SK-N-SH (cell line): ENCODE data around the gene NTM.

Experiments
- CHD2 ChIP-seq: fragments of 150-350 bp; IDR thresholded peaks from 2 replicates; pipeline ENCODE4 v1.6.1; 2018; ENCODE audit warnings: low read length; ENCODE audit not compliant: partially characterized antibody
- CTCF ChIP-seq: fragments of 200-600 bp; sonication (generic); IDR thresholded peaks from 2 replicates; pipeline ENCODE4 v1.6.1; 2017; ENCODE audit warnings: antibody characterized with exemption, mild to moderate bottlenecking, moderate library complexity
- EP300 ChIP-seq, 2 experiments: IDR thresholded peaks; 2 replicates each; pipeline versions ENCODE4 v1.4.0 to v1.6.1; 2012; ENCODE audit warnings: borderline replicate concordance in 1 of 2, low read depth in 1 of 2, low read length in 1 of 2
- JUND ChIP-seq: IDR thresholded peaks from 2 replicates; pipeline ENCODE4 v1.4.0; 2012
- MAX ChIP-seq: IDR thresholded peaks from 2 replicates; pipeline ENCODE4 v1.4.0; 2012; ENCODE audit warnings: low read depth
- NFIC ChIP-seq: IDR thresholded peaks from 2 replicates; pipeline ENCODE4 v1.4.0; 2012; ENCODE audit warnings: borderline replicate concordance
- REST ChIP-seq: IDR thresholded peaks from 2 replicates; pipeline ENCODE4 v1.6.1; 2012; ENCODE audit warnings: mild to moderate bottlenecking, low read depth, low read length, moderate library complexity
- RXRA ChIP-seq: IDR thresholded peaks from 2 replicates; pipeline ENCODE4 v1.4.0; 2012; ENCODE audit warnings: low read depth, mild to moderate bottlenecking, borderline replicate concordance
- TAF1 ChIP-seq: IDR thresholded peaks from 2 replicates; pipeline ENCODE4 v1.6.1; 2012; ENCODE audit warnings: low read depth, mild to moderate bottlenecking, low read length, moderate library complexity, borderline replicate concordance

GRCh38 chr11:131837562-131837961, 467.1 kb downstream of the NTM start:
- TF ChIP-seq MAX (no peak), CTCF (no peak), EP300 (IDR thresholded peaks at IDR 0.05; ENCODE audit: borderline replicate concordance in 1 of 2, low read depth in 1 of 2, low read length in 1 of 2) (no peak), TAF1 (no peak), CHD2 (no peak), RXRA (no peak), NFIC (no peak), REST (no peak), JUND (no peak)
